WTC11 (cell line): Measurements from ENCODE around the gene CPEB1.
A peak's percentile ranks its signal among the peaks of the same experiment; 100 is the strongest.

ENCODE experiments used
- GTF2I ChIP-seq: fragments of 250-450 bp; sonication (Bioruptor Pico); conservative IDR thresholded peaks from 2 replicates; pipeline ENCODE4 v1.4.0; 2021; ENCODE audit warnings: mild to moderate bottlenecking
- SMAD3 ChIP-seq: sonication (generic); formaldehyde crosslinking; IDR thresholded peaks from 2 replicates; pipeline ENCODE4 v1.8.0; 2022; ENCODE audit warnings: missing genetic modification reagents, mild to moderate bottlenecking, borderline replicate concordance
- ZNF138 ChIP-seq: sonication (generic); formaldehyde crosslinking; conservative IDR thresholded peaks from 2 replicates; pipeline ENCODE4 v1.8.1; 2022; ENCODE audit warnings: mild to moderate bottlenecking, moderate library complexity, missing genetic modification reagents
- TF ChIP-seq, protein P1 (sequence below): fragments of 200-600 bp; IDR thresholded peaks from 2 replicates; pipeline ENCODE4 v1.8.0; 2022; ENCODE audit warnings: antibody characterized with exemption
- TF ChIP-seq, protein P2 (sequence below): fragments of 250-450 bp; sonication (Bioruptor Pico); IDR thresholded peaks from 2 replicates; pipeline ENCODE4 v1.9.0; 2021; ENCODE audit warnings: mild to moderate bottlenecking
- TF ChIP-seq, protein P3 (sequence below): fragments of 250-450 bp; sonication (Bioruptor Pico); IDR thresholded peaks from 2 replicates; pipeline ENCODE4 v1.8.0; 2021; ENCODE audit warnings: mild to moderate bottlenecking

GRCh38 chr15:82530606-82531379 is 116.4 kb downstream of the CPEB1 start:
- TF ChIP-seq, protein P1, sequence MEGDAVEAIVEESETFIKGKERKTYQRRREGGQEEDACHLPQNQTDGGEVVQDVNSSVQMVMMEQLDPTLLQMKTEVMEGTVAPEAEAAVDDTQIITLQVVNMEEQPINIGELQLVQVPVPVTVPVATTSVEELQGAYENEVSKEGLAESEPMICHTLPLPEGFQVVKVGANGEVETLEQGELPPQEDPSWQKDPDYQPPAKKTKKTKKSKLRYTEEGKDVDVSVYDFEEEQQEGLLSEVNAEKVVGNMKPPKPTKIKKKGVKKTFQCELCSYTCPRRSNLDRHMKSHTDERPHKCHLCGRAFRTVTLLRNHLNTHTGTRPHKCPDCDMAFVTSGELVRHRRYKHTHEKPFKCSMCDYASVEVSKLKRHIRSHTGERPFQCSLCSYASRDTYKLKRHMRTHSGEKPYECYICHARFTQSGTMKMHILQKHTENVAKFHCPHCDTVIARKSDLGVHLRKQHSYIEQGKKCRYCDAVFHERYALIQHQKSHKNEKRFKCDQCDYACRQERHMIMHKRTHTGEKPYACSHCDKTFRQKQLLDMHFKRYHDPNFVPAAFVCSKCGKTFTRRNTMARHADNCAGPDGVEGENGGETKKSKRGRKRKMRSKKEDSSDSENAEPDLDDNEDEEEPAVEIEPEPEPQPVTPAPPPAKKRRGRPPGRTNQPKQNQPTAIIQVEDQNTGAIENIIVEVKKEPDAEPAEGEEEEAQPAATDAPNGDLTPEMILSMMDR = peak; percentile 94
- no peak for TF ChIP-seq GTF2I (CRISPR knock-in tag)
- TF ChIP-seq SMAD3 (CRISPR knock-in tag) = no peak
- TF ChIP-seq, protein P2, sequence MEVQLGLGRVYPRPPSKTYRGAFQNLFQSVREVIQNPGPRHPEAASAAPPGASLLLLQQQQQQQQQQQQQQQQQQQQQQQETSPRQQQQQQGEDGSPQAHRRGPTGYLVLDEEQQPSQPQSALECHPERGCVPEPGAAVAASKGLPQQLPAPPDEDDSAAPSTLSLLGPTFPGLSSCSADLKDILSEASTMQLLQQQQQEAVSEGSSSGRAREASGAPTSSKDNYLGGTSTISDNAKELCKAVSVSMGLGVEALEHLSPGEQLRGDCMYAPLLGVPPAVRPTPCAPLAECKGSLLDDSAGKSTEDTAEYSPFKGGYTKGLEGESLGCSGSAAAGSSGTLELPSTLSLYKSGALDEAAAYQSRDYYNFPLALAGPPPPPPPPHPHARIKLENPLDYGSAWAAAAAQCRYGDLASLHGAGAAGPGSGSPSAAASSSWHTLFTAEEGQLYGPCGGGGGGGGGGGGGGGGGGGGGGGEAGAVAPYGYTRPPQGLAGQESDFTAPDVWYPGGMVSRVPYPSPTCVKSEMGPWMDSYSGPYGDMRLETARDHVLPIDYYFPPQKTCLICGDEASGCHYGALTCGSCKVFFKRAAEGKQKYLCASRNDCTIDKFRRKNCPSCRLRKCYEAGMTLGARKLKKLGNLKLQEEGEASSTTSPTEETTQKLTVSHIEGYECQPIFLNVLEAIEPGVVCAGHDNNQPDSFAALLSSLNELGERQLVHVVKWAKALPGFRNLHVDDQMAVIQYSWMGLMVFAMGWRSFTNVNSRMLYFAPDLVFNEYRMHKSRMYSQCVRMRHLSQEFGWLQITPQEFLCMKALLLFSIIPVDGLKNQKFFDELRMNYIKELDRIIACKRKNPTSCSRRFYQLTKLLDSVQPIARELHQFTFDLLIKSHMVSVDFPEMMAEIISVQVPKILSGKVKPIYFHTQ (CRISPR knock-in tag) = no peak
- TF ChIP-seq, protein P3, sequence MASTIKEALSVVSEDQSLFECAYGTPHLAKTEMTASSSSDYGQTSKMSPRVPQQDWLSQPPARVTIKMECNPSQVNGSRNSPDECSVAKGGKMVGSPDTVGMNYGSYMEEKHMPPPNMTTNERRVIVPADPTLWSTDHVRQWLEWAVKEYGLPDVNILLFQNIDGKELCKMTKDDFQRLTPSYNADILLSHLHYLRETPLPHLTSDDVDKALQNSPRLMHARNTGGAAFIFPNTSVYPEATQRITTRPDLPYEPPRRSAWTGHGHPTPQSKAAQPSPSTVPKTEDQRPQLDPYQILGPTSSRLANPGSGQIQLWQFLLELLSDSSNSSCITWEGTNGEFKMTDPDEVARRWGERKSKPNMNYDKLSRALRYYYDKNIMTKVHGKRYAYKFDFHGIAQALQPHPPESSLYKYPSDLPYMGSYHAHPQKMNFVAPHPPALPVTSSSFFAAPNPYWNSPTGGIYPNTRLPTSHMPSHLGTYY (CRISPR knock-in tag) = no peak
- TF ChIP-seq ZNF138 (CRISPR knock-in tag) = no peak
